ENCODE results near the gene DOCK10.

The DOCK10 gene

DNA sequence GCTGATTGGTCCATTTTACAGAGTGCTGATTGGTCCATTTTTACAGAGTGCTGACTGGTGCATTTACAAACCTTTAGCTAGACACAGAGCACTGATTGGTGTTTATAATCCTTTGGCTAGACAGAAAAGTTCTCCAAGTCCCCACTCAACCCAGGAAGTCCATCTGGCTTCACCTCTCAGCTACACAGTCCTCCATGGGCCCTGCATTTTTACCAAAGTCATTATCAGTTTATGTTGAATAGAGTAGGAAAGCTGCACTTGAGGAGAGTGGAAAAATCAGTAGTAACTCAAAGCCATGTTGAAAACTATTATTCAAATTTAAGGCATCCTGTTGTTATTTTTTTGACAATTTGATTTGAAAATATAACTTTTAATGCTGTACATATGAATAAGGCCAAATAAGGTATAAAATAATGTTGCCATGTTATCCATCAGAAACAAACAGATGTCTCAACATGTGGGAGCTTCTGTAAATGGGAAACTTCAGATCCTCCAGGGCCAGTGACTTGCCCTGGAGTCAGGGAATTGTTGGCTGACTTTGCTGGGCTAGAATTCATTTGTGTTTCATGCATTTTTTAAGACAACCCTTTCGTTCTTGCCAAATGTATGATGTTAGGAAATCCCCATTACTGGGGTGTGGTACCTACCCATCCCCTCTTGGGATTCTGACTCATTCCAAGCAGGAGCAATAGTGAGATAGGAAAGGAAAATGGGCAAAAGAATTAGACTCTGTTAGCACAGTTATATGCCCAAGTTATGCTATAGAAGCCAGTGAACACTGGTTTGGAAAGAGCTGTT lies 288.3 kb downstream of the DOCK10 start:
- no peak for DNase-seq

DNA sequence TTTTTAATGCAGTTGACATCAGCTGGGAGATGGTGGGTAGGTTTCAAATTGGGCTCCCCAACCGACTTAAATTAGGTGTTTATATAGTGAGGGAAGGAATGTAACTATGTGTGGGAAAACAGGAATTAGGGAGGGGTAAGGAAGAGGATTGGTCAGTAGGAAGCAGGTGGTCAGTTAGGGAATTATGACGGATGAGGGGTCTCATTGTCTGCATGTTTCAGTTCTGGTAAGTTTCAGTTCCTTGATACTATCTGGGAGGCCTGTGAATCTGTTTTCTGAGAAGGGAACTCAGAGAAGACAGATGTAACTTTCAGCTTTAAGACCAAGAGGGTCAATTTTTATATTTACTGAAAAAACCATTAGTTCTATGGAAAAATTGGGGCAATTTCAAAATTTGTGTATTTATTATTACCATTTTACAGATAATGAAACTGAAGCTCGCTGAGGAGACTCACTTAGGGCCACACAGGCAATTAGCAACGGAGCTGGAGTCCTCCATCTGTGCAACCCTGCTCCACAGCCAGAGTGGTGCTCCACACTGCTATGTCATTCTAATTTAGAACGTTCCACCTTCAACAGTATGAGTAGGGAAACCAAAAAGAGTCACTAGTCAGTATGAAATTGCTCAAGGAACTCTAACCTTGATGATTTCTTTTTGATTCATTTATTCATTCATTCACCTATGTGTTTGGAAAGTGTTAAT lies 290.1 kb downstream of the DOCK10 start:
- DNase-seq, result no peak

DNA sequence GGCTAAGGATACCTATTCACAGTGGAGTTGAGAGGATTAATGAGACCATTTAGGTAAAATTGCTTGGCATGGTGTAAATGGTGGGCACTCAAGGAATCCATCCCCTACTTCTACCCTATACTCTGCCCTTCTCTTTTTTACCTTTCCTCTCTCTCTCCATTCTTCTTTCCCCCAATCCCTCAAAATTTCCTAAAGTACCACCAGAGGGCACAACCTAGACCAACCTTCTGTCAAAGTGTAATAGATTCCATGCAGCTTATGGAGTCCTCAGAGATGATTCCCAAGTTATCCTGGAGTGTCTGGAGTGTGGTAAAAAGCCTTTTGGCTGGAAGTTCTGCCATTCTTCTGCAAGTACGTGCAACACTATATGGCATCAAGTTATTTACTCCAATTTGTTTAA lies 293.1 kb downstream of the DOCK10 start:
- no peak for DNase-seq

DNA sequence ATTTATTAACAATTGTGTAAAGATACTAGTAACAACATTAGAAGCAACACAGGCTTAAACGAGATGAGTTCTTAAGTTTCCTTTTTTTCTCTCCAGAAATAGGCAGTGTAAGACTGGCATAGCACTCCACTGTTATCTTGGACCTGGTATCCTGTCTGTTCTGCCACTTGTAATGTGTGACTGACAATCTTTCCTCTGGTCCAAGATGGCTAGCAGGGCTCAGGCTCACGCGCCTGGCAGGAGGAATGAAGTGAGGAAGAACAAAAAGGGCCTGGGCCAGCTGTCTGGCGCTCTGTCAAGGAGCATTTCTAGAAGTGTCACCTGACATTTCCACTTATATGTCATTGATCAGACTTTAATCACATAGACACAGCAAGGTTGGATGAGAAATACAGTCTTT lies 294.5 kb downstream of the DOCK10 start:
- DNase-seq, result no peak

DNA sequence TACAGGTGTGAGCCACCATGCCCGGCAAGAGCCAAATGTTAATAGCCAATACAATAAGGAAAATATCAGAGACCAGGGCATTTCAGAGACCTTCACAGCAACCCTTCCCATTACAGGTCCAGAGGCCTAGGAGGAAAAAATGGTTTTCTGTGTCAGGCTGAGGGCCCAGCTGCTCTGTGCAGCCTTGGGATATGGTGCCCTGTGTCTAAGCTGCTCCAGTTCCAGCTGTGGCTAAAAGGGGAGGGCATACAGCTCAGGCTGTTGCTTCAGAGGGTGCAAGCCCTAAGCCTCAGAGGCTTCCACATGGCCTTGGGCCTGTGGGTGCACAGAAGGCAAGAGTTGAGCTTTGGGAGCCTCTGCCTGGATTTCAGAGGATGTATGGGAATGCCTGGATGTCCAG lies 306.0 kb downstream of the DOCK10 start:
- DNase-seq, result no peak

DNA sequence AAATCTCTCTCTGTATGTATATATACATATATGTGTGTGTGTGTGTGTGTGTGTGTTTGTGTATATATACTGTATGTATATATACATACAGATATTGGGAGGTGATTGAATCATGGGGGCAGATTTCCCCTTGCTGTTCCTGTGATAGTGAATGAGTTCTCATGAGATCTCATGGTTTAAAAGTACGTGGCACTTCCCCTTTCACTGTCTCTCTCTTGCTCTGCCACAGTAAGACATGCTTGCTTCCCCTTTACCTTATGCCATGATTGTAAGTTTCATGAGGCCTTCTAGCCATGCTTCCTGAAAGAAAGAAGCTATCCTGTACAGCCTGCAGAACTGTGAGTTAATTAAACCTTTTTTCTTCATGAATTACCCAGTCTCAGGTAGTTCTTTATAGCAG lies 307.3 kb downstream of the DOCK10 start:
- DNase-seq, result no peak

DNA sequence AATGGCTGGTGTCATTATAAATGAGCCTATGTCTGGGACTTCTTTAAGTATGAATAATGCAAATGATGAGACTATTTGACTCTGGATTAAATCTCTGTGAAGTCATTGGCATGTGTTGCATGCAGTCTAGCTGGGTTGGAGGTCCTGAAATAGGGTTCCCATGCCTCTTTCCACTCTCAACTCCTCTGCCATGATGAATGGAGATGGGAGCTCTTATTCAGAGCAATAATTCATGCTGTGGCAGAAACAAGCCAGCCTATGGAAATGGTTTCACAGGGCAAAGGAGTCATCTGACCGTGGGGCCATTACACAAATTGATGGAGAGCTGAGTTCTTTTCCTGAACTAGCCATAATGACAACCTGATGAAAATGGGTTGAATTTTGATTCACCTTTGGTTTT lies 310.6 kb downstream of the DOCK10 start:
- DNase-seq, result no peak

DNA sequence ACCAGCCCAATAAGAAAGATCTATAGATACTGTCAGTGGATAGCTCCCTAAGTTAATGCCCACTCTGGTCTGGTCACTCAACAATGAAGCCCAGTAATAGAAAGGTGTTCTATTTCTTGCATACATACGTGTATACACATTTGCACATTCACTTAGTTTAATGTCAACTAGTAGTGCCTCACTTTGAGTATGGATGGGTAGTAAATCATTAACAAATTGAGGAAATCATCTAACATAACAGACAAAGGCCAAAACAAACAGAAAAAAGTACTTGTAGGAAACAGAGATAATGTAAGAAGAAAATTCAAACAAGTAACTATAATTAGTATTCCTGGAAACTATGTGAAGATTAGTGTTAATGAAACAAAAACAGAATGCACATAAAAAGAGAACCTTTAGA lies 312.8 kb downstream of the DOCK10 start:
- no peak for DNase-seq

DNA sequence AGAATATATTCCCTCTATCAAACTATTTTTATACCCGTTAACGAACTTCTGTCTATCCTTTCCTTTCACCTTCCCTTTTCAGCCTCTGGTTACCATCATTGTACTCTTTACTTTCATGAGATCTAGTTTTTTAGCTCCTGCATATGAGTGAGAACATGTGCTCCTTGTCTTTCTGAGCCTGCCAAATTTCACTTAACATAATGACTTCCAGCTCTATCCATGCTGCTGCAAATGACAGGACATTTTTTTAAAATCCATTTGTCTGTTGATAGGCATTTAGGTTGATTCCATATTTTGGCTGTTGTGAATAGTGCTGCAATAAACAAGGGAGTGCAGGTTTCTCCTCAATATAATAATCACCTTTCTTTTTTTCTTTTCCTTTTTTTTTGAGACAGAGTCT lies 317.9 kb downstream of the DOCK10 start:
- no peak for DNase-seq

DNA sequence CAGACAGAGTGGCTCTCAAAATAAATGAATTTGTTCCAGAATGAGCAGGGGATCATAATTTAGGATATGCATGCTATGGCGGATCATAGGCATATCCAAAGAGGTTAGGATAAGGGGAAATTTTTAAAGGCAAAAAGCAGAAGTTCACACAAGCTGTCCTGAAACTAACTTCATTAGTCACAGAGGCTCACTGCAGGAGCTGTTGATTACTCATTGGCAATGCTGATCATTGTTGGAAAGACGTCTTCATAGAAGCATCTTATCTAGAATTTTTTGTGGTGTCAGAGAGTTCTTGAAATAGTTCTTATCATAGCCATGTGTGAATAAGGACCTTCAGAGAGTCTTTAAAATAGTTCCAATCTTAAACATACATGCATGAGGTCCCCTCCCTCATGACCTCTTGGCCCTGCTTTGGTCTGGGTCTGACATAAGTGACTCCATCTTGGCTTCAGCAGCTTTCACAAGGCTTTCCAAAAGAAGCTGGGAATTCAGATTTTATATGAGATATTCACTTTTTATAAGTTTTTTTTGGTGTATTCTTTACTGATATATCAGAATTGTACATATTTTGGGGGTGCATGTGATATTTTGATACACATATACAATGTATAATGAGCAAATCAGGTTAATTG lies 318.6 kb downstream of the DOCK10 start:
- no peak for DNase-seq

DNA sequence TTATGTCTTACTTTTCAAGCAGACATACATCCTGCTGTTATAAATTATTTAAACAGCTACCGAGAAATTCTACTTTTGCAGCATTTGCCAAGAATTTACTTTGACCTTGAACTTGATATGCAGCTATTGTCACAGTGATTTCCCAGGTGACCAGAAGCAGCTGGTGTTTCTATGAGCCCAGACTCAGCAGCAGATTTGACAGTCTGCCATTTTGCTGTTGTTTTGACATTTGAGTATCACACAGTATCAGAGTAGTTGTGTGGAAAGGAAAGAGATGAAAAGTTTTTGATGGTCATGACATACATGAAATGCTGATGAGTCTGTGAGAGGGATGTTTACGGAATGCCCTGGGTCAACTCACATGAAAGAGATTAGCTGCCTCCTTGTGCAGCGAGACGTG lies 319.5 kb downstream of the DOCK10 start:
- DNase-seq, result no peak

DNA sequence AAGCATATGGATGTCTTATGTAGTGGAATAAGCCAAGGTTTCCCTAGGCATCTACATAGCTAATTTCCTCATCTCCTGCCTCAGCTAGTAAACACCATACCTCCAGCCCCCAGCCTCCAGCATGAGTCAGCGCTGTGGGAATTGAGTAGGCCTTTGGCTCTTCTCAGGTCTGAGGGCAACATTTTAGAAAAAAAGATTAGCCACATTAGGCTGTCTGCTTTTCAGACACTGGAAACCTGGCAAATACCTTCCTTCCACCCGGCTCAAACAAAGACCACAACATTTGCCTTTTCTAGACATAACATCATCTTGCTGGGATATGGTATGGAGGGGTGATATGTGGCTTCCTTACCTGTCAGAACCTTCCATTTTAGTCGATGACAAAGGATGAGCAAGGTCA lies 320.0 kb downstream of the DOCK10 start:
- DNase-seq, result no peak

DNA sequence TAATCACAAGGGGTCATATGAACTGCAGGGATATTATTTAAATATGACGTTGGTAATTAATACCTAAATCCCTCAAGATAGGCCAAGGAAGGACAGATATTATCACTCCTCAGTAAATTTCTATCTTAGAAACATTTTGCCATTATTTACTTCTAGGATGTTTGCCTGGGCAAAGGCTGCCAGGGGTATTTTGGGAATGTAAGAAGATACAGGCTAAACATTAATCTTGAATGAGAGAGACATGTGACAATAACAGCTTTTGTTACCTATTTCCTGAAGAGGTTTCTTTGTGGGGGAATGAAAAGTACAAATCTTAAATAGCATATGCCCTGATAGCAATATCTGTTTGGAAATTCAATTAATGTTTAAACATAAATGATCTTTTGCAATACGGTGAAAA lies 325.3 kb downstream of the DOCK10 start:
- no peak for DNase-seq

DNA sequence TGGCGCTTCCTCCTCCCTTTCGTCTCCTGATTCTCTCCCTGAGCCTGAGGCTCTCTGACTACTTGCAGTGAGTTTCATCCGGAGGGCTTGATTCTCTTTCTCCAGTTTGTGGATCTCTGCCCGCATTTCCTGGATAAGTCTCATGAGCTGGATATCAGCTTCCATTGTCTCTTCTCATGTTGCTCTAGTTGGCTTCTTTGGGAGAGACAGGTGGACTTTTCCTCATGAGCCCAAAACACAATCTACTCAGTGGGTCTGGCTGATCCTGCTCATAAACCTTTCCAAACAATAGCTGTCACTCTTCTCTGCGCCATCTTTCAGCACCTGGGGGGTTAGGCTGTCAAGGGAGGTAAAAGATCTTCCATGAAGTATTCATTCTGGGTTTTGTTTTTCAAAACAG lies 326.1 kb downstream of the DOCK10 start, which contains the start of gene CCDC195:
CCDC195 (minus strand) TSS at position 165 of the 400 bp plus-strand sequence; CDS start at position 165, 0 bp downstream.
- no peak for DNase-seq

All from NCI-H2107 (cell line).